Measurements from ENCODE around the gene CMKLR1. TPM values are rescaled to one million over a fixed set of nuclear protein-coding genes. Genes with fewer than 3 reads are reported as not detected.

The CMKLR1 gene
- total RNA-seq, 1 donor from 2014 or later = 10.1 TPM

DNA sequence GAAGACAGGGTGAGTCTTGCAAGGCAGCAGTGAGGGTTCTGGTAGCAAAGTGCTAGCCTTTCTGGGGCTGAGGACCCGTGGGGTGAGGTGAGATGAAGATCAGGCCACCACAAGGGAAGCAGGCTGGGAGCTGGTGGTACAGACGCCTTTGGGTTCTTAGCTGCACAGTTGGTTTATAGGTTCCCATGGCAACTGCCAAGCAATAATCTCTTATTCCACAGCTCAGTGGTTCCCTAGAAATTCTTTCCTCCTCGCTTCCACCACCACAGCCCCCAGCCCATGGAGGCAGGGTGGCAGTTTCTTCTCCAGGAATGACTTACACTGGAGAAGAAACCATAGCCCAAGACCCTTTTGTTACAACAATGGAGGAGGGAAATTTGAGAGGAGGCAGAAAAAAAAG is 82.1 kb downstream of the CMKLR1 start:
- Histone ChIP-seq H3K27me3 (no peaks in the 10 kb centered on the region), H3K36me3 (no peaks in the 10 kb centered on the region), H3K4me3 (no peak overlapping the region), H3K27ac (no peak overlapping the region), H3K4me1 (no peaks in the 10 kb centered on the region), H3K9me3 (no peaks in the 10 kb centered on the region)
- DNase-seq (ENCODE audit: extremely low spot score in 2 of 2) = no peak
- TF ChIP-seq POLR2A (IDR thresholded peaks at IDR 0.05) = no peak
- no peak for TF ChIP-seq POLR2AphosphoS5 (IDR thresholded peaks at IDR 0.05; ENCODE audit: insufficient read depth in 1 of 2, low read depth in 1 of 2)
- intact Hi-C loops (cut with DNase I) = no loop called here

DNA sequence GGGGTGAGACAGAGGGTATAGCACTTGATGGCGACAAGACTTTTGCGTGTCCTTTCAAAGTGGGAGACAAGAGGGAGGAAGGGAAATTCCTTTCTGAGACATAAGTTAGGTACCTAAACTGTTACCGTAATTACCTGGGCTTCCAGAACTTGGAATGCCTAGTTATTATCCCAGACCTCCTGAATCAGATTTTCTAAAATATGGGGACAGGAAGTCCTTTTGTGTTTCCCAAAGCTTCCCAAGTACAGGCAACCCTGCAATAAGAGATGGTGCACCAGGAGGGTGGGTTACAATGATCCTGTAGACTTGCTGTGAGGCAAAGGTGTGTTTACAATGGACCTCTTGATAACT is 83.9 kb downstream of the CMKLR1 start:
- TF ChIP-seq POLR2A (IDR thresholded peaks at IDR 0.05) (no peak), POLR2AphosphoS5 (IDR thresholded peaks at IDR 0.05; ENCODE audit: insufficient read depth in 1 of 2, low read depth in 1 of 2) (no peak)
- TF ChIP-seq, protein P1, sequence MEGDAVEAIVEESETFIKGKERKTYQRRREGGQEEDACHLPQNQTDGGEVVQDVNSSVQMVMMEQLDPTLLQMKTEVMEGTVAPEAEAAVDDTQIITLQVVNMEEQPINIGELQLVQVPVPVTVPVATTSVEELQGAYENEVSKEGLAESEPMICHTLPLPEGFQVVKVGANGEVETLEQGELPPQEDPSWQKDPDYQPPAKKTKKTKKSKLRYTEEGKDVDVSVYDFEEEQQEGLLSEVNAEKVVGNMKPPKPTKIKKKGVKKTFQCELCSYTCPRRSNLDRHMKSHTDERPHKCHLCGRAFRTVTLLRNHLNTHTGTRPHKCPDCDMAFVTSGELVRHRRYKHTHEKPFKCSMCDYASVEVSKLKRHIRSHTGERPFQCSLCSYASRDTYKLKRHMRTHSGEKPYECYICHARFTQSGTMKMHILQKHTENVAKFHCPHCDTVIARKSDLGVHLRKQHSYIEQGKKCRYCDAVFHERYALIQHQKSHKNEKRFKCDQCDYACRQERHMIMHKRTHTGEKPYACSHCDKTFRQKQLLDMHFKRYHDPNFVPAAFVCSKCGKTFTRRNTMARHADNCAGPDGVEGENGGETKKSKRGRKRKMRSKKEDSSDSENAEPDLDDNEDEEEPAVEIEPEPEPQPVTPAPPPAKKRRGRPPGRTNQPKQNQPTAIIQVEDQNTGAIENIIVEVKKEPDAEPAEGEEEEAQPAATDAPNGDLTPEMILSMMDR (IDR thresholded peaks at IDR 0.05) = no peak
- no peak for DNase-seq (ENCODE audit: extremely low spot score in 2 of 2)

DNA sequence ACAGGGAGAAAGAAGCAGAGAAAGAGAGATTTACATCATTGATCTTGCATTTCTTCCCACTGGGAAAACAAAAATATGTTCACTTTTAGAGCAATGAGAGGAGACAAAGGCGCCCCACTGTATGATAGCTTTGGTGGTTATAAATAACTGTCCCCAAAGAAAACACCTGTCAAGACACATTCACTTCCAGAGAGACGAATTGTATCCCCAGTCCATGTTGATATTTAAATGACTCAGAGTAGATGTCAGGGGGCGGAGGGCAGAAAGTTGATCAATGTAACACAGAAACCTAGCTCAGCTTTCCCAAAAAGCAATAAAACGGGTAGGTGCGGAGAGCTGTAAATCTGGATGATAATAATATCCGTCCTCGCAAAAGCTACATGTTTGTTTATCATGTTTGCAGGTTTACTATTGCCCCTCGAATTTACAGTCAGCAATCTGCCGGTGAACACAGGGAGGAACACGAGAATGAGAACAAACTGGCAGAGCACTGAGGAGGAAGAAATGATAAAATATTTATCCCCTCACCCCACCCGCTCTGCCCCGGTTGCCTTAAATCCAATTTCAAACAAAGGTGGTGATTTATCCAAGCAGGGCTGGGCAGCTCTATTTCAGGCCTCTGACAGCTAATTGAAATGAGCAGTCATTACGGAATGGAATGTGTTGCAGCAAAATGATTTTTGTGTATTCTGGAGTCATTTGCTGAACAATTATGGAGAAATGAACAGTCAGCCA is 84.4 kb downstream of the CMKLR1 start:
- Histone ChIP-seq H3K9me3 (no peaks in the 10 kb centered on the region), H3K36me3 (no peaks in the 10 kb centered on the region), H3K27me3 (no peaks in the 10 kb centered on the region), H3K4me1 (no peaks in the 10 kb centered on the region), H3K4me3 (no peak overlapping the region), H3K27ac (no peak overlapping the region)
- no peak for DNase-seq (ENCODE audit: extremely low spot score in 2 of 2)
- no peak for TF ChIP-seq POLR2AphosphoS5 (IDR thresholded peaks at IDR 0.05; ENCODE audit: insufficient read depth in 1 of 2, low read depth in 1 of 2)
- TF ChIP-seq, protein P1 (IDR thresholded peaks at IDR 0.05) = no peak
- TF ChIP-seq POLR2A (IDR thresholded peaks at IDR 0.05) = no peak
- intact Hi-C loops (cut with DNase I) = no loop called here

More for the DNA sequence above, 83.9 kb downstream of the CMKLR1 start:
- Histone ChIP-seq H3K36me3 (no peaks in the 10 kb centered on the region), H3K27ac (no peak overlapping the region), H3K4me3 (no peak overlapping the region), H3K4me1 (no peaks in the 10 kb centered on the region), H3K9me3 (no peaks in the 10 kb centered on the region), H3K27me3 (no peaks in the 10 kb centered on the region)
- intact Hi-C loops (cut with DNase I) = no loop called here

DNA sequence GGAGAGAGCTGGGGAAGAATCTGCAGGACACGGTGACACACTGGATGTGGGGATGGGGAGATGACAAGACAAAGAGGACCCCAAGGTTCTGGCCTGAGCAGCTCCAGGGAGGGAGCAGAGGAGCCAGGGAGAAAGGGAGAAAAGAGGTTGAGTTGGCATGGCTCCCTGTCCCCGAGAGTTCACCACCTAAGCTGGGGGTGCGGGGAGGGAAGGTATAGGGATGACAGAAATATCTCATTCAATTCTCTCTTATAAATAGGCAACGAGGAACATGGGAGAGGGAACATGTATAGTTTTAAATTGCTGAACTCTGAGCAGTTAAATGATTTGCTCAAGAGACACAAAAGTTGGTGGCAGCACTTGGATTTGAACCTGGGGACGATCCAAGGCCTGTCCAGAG is 85.1 kb downstream of the CMKLR1 start:
- no peak for TF ChIP-seq POLR2AphosphoS5 (IDR thresholded peaks at IDR 0.05; ENCODE audit: insufficient read depth in 1 of 2, low read depth in 1 of 2)
- TF ChIP-seq, protein P1 (IDR thresholded peaks at IDR 0.05) = no peak
- TF ChIP-seq POLR2A (IDR thresholded peaks at IDR 0.05) = no peak
- H3K27me3 ChIP-seq = no peaks in the 10 kb centered on the region
- intact Hi-C loops (cut with DNase I) = no loop called here
- no peaks in the 10 kb centered on the region for H3K4me1 ChIP-seq
- no peak overlapping the region for H3K4me3 ChIP-seq
- no peak overlapping the region for H3K27ac ChIP-seq
- H3K36me3 ChIP-seq = no peaks in the 10 kb centered on the region
- DNase-seq (ENCODE audit: extremely low spot score in 2 of 2) = no peak
- no peaks in the 10 kb centered on the region for H3K9me3 ChIP-seq

DNA sequence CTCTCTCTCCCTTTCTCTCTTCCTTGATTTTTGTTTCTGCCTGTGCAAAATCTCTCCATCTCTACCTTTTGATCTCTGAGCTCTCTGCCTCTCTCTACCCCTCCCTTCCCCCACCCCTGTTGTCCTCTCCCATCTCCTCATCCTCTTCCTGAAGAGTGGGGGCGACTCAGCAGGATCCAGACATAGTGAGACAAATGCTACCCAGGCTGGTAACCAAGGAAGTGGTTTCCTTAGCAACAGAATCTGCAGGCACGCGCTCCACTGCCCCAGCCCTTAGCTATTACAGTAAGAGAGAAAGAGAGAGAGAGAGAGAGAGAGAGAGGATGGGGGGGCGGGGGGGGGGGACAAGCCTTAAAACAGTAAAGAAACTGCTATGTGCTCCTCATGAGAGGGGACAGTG is 85.6 kb downstream of the CMKLR1 start:
- intact Hi-C loops (cut with DNase I) = no loop called here
- no peak for DNase-seq (ENCODE audit: extremely low spot score in 2 of 2)

More for the DNA sequence above, 85.6 kb downstream of the CMKLR1 start:
- H3K36me3 ChIP-seq = no peaks in the 10 kb centered on the region
- no peak overlapping the region for H3K4me3 ChIP-seq
- TF ChIP-seq POLR2A (IDR thresholded peaks at IDR 0.05) (no peak), POLR2AphosphoS5 (IDR thresholded peaks at IDR 0.05; ENCODE audit: insufficient read depth in 1 of 2, low read depth in 1 of 2) (no peak)
- TF ChIP-seq, protein P1 (IDR thresholded peaks at IDR 0.05) = no peak
- H3K4me1 ChIP-seq = no peaks in the 10 kb centered on the region
- H3K27ac ChIP-seq = no peak overlapping the region
- H3K9me3 ChIP-seq = no peaks in the 10 kb centered on the region
- no peaks in the 10 kb centered on the region for H3K27me3 ChIP-seq
